ENCODE results near the gene KLRD1. TPM values are rescaled to one million over a fixed set of nuclear protein-coding genes. Genes with fewer than 3 reads are reported as not detected.
A peak's percentile ranks its signal among the peaks of the same experiment; 100 is the strongest.
"Not testable (repeated sequence)": the region's sequence is repeated elsewhere in the genome, so short reads cannot be mapped to it uniquely, and the experiment has no call there.

KLRD1 gene
- total RNA-seq, 6 donors from 2014 or later = 4.7 to 10.9 (median 6.6) TPM

GRCh38 chr12:10305411-10305810 lies 2.3 kb upstream of the KLRD1 start:
- ATAC-seq (ENCODE audit: low FRiP score in 2 of 2) = no peak
- Histone ChIP-seq H3K27me3 (no peaks in the 10 kb centered on the region), H3K4me1 (no peaks in the 10 kb centered on the region), H3K27ac (no peak overlapping the region), H3K9me3 (no peaks in the 10 kb centered on the region), H3K36me3 (no peaks in the 10 kb centered on the region), H3K4me3 (no peak overlapping the region)
- no peak for DNase-seq
- no peak for TF ChIP-seq EP300 (IDR thresholded peaks at IDR 0.05)
- no peak for TF ChIP-seq POLR2AphosphoS5 (IDR thresholded peaks at IDR 0.05)
- peak in 1 of 4 donors; percentile 23 for TF ChIP-seq POLR2A (IDR thresholded peaks at IDR 0.05)
- WGBS, 2 donors = 88% methylated on average over 5 of the region's 5 CpGs

- no peak for ATAC-seq (ENCODE audit: low FRiP score in 2 of 2)
- Histone ChIP-seq H3K4me1 (no peaks in the 10 kb centered on the region), H3K27me3 (no peaks in the 10 kb centered on the region), H3K36me3 (no peaks in the 10 kb centered on the region), H3K27ac (no peak overlapping the region), H3K4me3 (no peak overlapping the region), H3K9me3 (no peaks in the 10 kb centered on the region)
- 59 to 65% methylated on average over 4 of the region's 4 CpGs for WGBS, 2 donors
- TF ChIP-seq POLR2A (IDR thresholded peaks at IDR 0.05) (no peak), EP300 (IDR thresholded peaks at IDR 0.05) (no peak), POLR2AphosphoS5 (IDR thresholded peaks at IDR 0.05) (no peak), CTCF (IDR thresholded peaks at IDR 0.05) (no peak)
- DNase-seq = no peak
Observed at GRCh38 chr12:10310926-10311720, 3.5 kb downstream of the KLRD1 start.

GRCh38 chr12:10319388-10319787 lies 11.7 kb downstream of the KLRD1 start:
- H3K36me3 ChIP-seq = no peaks in the 10 kb centered on the region
- TF ChIP-seq EP300 (IDR thresholded peaks at IDR 0.05) (no peak), POLR2A (IDR thresholded peaks at IDR 0.05) (no peak), POLR2AphosphoS5 (IDR thresholded peaks at IDR 0.05) (no peak), CTCF (IDR thresholded peaks at IDR 0.05) (no peak)

GRCh38 chr12:10320643-10321042 lies 13.0 kb downstream of the KLRD1 start:
- no peaks in the 10 kb centered on the region for H3K27me3 ChIP-seq
- 93 to 94% methylated on average over 1 of the region's 1 CpG for WGBS, 2 donors
- no peaks in the 10 kb centered on the region for H3K9me3 ChIP-seq
- no peak overlapping the region for H3K27ac ChIP-seq
- DNase-seq = no peak
- no peaks in the 10 kb centered on the region for H3K4me1 ChIP-seq
- ATAC-seq (ENCODE audit: low FRiP score in 2 of 2) = no peak
- no peak overlapping the region for H3K4me3 ChIP-seq
- no peaks in the 10 kb centered on the region for H3K36me3 ChIP-seq
- no peak for TF ChIP-seq CTCF (IDR thresholded peaks at IDR 0.05)
- no peak for TF ChIP-seq POLR2A (IDR thresholded peaks at IDR 0.05)
- no peak for TF ChIP-seq POLR2AphosphoS5 (IDR thresholded peaks at IDR 0.05)
- no peak for TF ChIP-seq EP300 (IDR thresholded peaks at IDR 0.05)

More at GRCh38 chr12:10319388-10319787, 11.7 kb downstream of the KLRD1 start:
- ATAC-seq (ENCODE audit: low FRiP score in 2 of 2) (no peak), DNase-seq (no peak)
- Histone ChIP-seq H3K27ac (no peak overlapping the region), H3K4me3 (no peak overlapping the region), H3K4me1 (no peaks in the 10 kb centered on the region), H3K27me3 (no peaks in the 10 kb centered on the region), H3K9me3 (no peaks in the 10 kb centered on the region)
- 90 to 93% methylated on average over 2 of the region's 2 CpGs for WGBS, 2 donors

- H3K4me3 ChIP-seq; H3K9me3 ChIP-seq; H3K27me3 ChIP-seq; ATAC-seq (ENCODE audit: low FRiP score in 2 of 2); H3K36me3 ChIP-seq; H3K4me1 ChIP-seq; DNase-seq; H3K27ac ChIP-seq: not testable (repeated sequence)
- WGBS, 2 donors = 66 to 79% methylated on average over 2 of the region's 2 CpGs
Observed at GRCh38 chr12:10328691-10329090, 21.0 kb downstream of the KLRD1 start.
